ENCODE measurements around the gene THBS3.

THBS3 gene

DNA sequence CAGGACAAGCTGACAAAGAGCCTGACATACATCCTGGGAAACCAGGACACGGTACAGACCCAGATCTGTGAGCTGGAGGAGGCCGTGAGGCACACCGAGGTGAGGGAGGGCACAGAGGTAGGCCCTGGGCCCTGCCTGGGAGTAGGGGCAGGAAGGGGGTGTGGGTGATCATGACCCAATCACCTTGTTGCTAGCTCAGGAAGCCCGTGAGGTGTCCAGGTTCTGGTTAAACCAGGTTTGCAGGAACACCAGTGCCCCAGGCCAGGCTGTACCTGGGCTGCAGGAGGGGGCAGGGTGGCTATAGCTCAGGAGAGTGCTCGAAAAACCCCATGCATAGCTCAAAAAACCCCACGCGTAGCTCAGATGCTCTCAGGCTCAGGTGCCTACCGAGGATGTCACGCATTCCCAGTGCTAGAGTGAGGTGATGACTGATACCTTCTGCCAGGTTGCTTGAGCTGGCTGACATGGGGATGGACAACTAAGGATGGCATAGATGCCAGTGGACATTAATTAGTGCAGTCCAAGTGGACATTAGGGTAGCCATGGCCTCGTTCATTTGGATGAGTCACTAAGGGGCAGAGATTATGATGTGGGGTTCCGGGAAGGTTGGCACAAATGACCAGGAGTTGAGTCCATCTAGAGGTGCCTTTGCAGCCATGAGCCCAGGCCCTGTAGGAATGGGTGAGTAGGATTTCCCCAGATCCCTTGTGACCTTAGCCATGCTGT, 30.3 kb downstream of the THBS3 start:
- Histone ChIP-seq H2AFZ (ENCODE audit: low read depth, low read length) (no peak overlapping the region), H3K4me3 (ENCODE audit: low read length) (no peak overlapping the region)

DNA sequence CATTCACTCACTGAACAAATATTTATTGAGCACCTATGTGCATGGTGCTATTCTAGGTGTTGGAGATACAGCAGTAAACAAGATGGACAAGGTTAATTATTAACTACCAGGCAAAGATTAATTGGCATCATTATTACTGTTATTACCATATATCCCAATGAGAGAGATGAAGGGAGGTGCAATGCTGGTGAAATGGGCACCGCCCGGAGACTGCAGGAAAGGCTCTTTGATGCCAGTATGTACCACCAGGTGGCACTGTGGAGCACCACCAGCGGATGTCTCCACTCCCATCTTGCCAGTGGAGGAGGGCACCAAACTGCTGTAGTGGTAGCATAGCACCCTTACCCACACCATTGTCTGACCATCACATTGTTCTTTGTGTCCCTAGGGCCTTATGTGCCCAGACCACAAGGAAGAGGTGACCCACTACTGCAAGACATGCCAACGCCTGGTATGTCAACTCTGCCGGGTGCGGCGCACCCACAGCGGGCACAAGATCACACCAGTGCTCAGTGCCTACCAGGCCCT, 31.1 kb downstream of the THBS3 start:
- H3K4me2 ChIP-seq (ENCODE audit: low read length) = 0 out of 2 replicates have a peak overlapping the region, but pooled peaks have one; percentile 5
- no peaks in the 10 kb centered on the region for H4K20me1 ChIP-seq (ENCODE audit: insufficient read depth, low read length)
- peaks cover 13% of the 10 kb centered on the region for H3K79me2 ChIP-seq (ENCODE audit: low read length)
- H3K36me3 ChIP-seq (replicated peaks; ENCODE audit: low read depth, low read length) = peaks cover 17% of the 10 kb centered on the region
- peaks cover 29% of the 10 kb centered on the region for H3K4me1 ChIP-seq (ENCODE audit: low read length)
- H3K27me3 ChIP-seq (ENCODE audit: low read depth, low read length) = no peaks in the 10 kb centered on the region
- H3K9me3 ChIP-seq (ENCODE audit: insufficient read depth, low read length) = no peaks in the 10 kb centered on the region
- H3K9ac ChIP-seq (ENCODE audit: low read length) = no peak overlapping the region
- TF ChIP-seq, protein P1, sequence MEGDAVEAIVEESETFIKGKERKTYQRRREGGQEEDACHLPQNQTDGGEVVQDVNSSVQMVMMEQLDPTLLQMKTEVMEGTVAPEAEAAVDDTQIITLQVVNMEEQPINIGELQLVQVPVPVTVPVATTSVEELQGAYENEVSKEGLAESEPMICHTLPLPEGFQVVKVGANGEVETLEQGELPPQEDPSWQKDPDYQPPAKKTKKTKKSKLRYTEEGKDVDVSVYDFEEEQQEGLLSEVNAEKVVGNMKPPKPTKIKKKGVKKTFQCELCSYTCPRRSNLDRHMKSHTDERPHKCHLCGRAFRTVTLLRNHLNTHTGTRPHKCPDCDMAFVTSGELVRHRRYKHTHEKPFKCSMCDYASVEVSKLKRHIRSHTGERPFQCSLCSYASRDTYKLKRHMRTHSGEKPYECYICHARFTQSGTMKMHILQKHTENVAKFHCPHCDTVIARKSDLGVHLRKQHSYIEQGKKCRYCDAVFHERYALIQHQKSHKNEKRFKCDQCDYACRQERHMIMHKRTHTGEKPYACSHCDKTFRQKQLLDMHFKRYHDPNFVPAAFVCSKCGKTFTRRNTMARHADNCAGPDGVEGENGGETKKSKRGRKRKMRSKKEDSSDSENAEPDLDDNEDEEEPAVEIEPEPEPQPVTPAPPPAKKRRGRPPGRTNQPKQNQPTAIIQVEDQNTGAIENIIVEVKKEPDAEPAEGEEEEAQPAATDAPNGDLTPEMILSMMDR (IDR thresholded peaks at IDR 0.05; ENCODE audit: low read depth, low read length) = peak; percentile 96
- no peak for TF ChIP-seq EZH2phosphoT487 (IDR thresholded peaks at IDR 0.05; ENCODE audit: low read depth)
- H3K27ac ChIP-seq (ENCODE audit: low read length) = no peak overlapping the region
- H2AFZ ChIP-seq (ENCODE audit: low read depth, low read length) = no peak overlapping the region
- H3K4me3 ChIP-seq (ENCODE audit: low read length) = no peak overlapping the region

More for the DNA sequence above, 30.3 kb downstream of the THBS3 start:
- no peak for TF ChIP-seq EZH2phosphoT487 (IDR thresholded peaks at IDR 0.05; ENCODE audit: low read depth)
- TF ChIP-seq, protein P1 (IDR thresholded peaks at IDR 0.05; ENCODE audit: low read depth, low read length) = no peak
- Histone ChIP-seq H3K27me3 (ENCODE audit: low read depth, low read length) (no peaks in the 10 kb centered on the region), H3K9me3 (ENCODE audit: insufficient read depth, low read length) (no peaks in the 10 kb centered on the region), H3K27ac (ENCODE audit: low read length) (no peak overlapping the region), H3K4me2 (ENCODE audit: low read length) (peak overlapping the region; percentile 5; the same call in 1 of the 2 replicates), H4K20me1 (ENCODE audit: insufficient read depth, low read length) (no peaks in the 10 kb centered on the region), H3K36me3 (replicated peaks; ENCODE audit: low read depth, low read length) (peaks cover 17% of the 10 kb centered on the region), H3K79me2 (ENCODE audit: low read length) (peaks cover 7% of the 10 kb centered on the region), H3K4me1 (ENCODE audit: low read length) (peaks cover 23% of the 10 kb centered on the region), H3K9ac (ENCODE audit: low read length) (no peak overlapping the region)

DNA sequence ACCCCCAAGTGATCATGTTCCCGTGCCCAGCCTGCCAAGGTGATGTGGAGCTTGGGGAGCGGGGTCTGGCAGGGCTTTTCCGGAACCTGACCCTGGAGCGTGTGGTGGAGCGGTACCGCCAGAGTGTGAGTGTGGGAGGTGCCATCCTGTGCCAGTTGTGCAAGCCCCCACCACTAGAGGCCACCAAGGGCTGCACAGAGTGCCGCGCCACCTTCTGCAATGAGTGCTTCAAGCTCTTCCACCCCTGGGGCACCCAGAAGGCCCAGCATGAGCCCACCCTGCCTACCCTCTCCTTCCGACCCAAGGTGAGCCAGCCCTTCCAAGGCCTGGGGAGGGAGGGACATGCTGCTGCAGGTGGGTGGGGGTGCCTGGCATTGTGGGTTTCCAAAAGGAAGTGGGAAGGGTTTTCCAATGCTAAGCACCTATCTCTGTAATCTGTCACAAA, 31.7 kb downstream of the THBS3 start:
- no peak overlapping the region for H3K4me3 ChIP-seq (ENCODE audit: low read length)
- H3K4me1 ChIP-seq (ENCODE audit: low read length) = peaks cover 29% of the 10 kb centered on the region
- H3K4me2 ChIP-seq (ENCODE audit: low read length) = no peak overlapping the region
- H3K36me3 ChIP-seq (replicated peaks; ENCODE audit: low read depth, low read length) = peaks cover 17% of the 10 kb centered on the region
- no peak overlapping the region for H2AFZ ChIP-seq (ENCODE audit: low read depth, low read length)
- no peaks in the 10 kb centered on the region for H4K20me1 ChIP-seq (ENCODE audit: insufficient read depth, low read length)
- H3K27me3 ChIP-seq (ENCODE audit: low read depth, low read length) = no peaks in the 10 kb centered on the region
- no peak overlapping the region for H3K9ac ChIP-seq (ENCODE audit: low read length)
- H3K27ac ChIP-seq (ENCODE audit: low read length) = no peak overlapping the region
- TF ChIP-seq EZH2phosphoT487 (IDR thresholded peaks at IDR 0.05; ENCODE audit: low read depth) = no peak
- TF ChIP-seq, protein P1 (IDR thresholded peaks at IDR 0.05; ENCODE audit: low read depth, low read length) = 0 out of 2 replicates have a peak, but pooled peaks have one; percentile 26
- peaks cover 16% of the 10 kb centered on the region for H3K79me2 ChIP-seq (ENCODE audit: low read length)
- no peaks in the 10 kb centered on the region for H3K9me3 ChIP-seq (ENCODE audit: insufficient read depth, low read length)

DNA sequence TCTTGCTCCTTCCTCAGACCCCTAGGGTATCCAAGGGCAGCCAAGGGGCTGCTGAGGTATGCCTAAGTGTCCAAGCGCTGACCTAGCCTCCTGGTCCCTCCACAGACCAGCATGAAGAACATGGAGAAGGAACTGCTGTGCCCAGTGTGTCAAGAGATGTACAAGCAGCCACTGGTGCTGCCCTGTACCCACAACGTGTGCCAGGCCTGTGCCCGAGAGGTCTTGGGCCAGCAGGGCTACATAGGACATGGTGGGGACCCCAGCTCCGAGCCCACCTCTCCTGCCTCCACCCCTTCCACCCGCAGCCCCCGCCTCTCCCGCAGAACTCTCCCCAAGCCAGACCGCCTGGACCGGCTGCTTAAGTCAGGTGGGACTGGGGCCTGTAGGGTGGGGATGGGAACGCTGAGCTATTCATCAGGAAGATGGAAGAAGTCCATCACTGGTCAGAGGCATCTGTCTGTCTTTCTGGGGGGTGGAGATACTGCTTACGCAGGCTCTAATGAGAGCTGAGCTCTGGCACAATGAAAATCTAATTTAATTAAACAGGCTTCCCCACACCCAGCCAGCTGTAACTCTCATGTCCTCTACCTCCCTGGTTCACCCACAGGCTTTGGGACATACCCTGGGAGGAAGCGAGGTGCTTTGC, 32.3 kb downstream of the THBS3 start:
- H3K4me3 ChIP-seq (ENCODE audit: low read length) = no peak overlapping the region
- no peak overlapping the region for H2AFZ ChIP-seq (ENCODE audit: low read depth, low read length)
- H3K27ac ChIP-seq (ENCODE audit: low read length) = no peak overlapping the region

More for the DNA sequence above, 32.3 kb downstream of the THBS3 start:
- TF ChIP-seq, protein P1 (IDR thresholded peaks at IDR 0.05; ENCODE audit: low read depth, low read length) = no peak
- no peak for TF ChIP-seq EZH2phosphoT487 (IDR thresholded peaks at IDR 0.05; ENCODE audit: low read depth)
- Histone ChIP-seq H3K4me2 (ENCODE audit: low read length) (no peak overlapping the region), H4K20me1 (ENCODE audit: insufficient read depth, low read length) (no peaks in the 10 kb centered on the region), H3K36me3 (replicated peaks; ENCODE audit: low read depth, low read length) (peaks cover 18% of the 10 kb centered on the region), H3K9ac (ENCODE audit: low read length) (no peak overlapping the region), H3K79me2 (ENCODE audit: low read length) (peaks cover 16% of the 10 kb centered on the region), H3K9me3 (ENCODE audit: insufficient read depth, low read length) (no peaks in the 10 kb centered on the region), H3K4me1 (ENCODE audit: low read length) (peaks cover 29% of the 10 kb centered on the region), H3K27me3 (ENCODE audit: low read depth, low read length) (no peaks in the 10 kb centered on the region)

All from OCI-LY3 (cell line).